Activated naive CD8-positive, alpha-beta T cell treated with anti-CD3 and anti-CD28 coated beads for 36 hours (primary cell): ENCODE data around the gene PICK1. TPM values are rescaled to one million over a fixed set of nuclear protein-coding genes. Genes with fewer than 3 reads are reported as not detected.
"Not testable (repeated sequence)": the region's sequence is repeated elsewhere in the genome, so short reads cannot be mapped to it uniquely, and the experiment has no call there.

Experiments
- DNase-seq: peaks from one replicate; pipeline ENCODE4 v3.0.0; 2021
- H3K27ac Mint-ChIP-seq: one replicate; pipeline ENCODE4 v1.8.0; 2022; ENCODE audit warnings: mild to moderate bottlenecking, moderate library complexity, mixed read lengths
- H3K27me3 Mint-ChIP-seq: one replicate; pipeline ENCODE4 v1.8.0; 2022; ENCODE audit warnings: mild to moderate bottlenecking, mixed read lengths
- H3K36me3 Mint-ChIP-seq: one replicate; pipeline ENCODE4 v1.8.0; 2021; ENCODE audit warnings: mild to moderate bottlenecking, mixed read lengths
- H3K4me1 Mint-ChIP-seq: one replicate; pipeline ENCODE4 v1.8.0; 2021; ENCODE audit warnings: mixed read lengths
- H3K4me3 Mint-ChIP-seq: one replicate; pipeline ENCODE4 v1.8.0; 2022; ENCODE audit warnings: mild to moderate bottlenecking, moderate library complexity, mixed read lengths
- H3K9me3 Mint-ChIP-seq: one replicate; pipeline ENCODE4 v1.8.0; 2022; ENCODE audit warnings: mixed read lengths
- total RNA-seq, 2 experiments: library from RNA; stranded (reverse); gene quantifications; one replicate each; pipeline ENCODE4 v1.2.3, GENCODE V29; 2021

Gene PICK1
- total RNA-seq, 2 experiments from 2014 or later = 19.3 TPM

DNA sequence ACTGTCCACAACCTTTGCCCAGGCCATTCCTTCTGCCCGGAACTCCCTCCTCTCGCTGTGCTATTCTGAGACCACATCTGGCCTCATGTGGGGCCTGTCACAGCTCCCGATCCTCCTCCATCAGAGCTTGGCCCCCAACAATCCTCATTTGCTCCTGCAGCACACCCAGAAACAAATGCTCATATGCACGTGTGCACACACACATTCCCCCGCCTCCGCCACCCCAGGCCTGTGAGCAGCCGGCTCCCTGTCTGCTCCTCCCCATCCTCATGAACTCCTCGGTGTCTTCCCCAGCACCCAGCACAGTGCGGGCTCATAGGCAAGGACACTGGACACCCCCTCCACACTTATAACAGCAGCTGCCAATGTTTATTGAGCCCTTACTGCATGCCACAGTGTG is 29.7 kb upstream of the PICK1 start:
- Mint-ChIP-seq H3K4me3 (no peak overlapping the region), H3K9me3 (no peaks in the 10 kb centered on the region), H3K27ac (no peak overlapping the region)

DNA sequence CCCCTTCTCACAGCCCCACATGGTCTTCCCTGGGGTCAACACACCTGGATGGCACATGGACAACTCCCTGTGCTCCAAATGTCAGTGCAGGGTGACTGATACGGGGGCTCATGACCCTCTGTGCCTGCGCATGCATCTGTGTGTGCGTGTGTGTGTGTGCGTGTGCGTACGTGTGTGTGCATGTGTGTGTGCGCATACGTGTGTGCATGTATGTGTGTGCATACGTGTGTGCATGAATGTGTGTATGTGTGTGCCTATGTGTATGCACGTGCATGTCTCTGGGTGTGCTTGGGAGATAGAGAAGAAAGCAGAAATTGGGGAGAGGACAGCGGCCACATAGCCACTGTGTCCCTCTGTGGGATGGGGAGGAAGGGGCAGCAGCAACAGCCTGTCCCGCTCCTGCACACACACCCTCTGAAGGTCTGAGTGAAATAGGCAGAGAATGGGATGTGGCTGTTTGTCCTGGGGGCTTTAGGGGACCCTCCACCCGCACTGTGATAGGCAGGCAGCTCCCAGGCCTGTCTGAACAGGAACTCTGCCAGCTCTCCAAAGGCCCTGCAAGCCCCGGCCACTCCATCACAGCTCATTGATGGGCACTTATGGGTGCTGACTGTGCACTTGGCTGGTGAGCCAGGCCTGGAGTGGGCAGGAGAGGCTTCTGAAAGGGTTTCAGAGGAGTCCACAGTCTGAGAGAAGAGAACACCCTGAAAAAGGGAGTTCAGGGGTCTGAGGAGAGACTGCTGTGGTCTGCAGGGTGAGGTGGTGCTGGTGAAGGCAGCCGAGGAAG is 28.7 kb upstream of the PICK1 start:
- Mint-ChIP-seq H3K36me3 (no peaks in the 10 kb centered on the region), H3K4me3 (no peak overlapping the region), H3K9me3 (no peaks in the 10 kb centered on the region), H3K27ac (no peak overlapping the region), H3K4me1 (no peaks in the 10 kb centered on the region), H3K27me3 (no peaks in the 10 kb centered on the region)
- DNase-seq = no peak

More for the DNA sequence above, 29.7 kb upstream of the PICK1 start:
- Mint-ChIP-seq H3K27me3 (no peaks in the 10 kb centered on the region), H3K4me1 (no peaks in the 10 kb centered on the region), H3K36me3 (no peaks in the 10 kb centered on the region)
- DNase-seq = no peak

DNA sequence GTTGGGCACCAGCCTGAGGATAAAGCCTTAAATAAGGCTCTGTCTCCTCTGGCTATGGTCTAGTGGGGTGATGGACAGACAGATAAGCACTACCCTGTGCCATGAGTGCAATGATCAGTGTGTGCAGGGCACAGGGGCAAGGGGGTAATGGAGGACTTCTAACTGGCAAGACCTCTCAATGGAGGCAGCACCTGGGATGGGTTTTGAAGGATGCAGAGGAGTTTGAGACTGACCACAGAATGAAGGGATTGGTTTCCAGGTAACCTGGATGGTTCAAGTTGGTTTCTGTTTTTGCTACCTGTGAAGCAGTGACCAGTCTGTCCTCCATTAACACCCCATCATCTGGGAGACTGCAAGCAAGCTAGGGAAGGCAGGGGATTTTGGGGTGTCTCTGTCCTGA is 27.8 kb upstream of the PICK1 start:
- H3K27ac Mint-ChIP-seq = no peak overlapping the region
- no peaks in the 10 kb centered on the region for H3K27me3 Mint-ChIP-seq
- no peak for DNase-seq
- H3K4me3 Mint-ChIP-seq = no peak overlapping the region
- H3K4me1 Mint-ChIP-seq = no peaks in the 10 kb centered on the region
- H3K9me3 Mint-ChIP-seq = no peaks in the 10 kb centered on the region
- no peaks in the 10 kb centered on the region for H3K36me3 Mint-ChIP-seq

DNA sequence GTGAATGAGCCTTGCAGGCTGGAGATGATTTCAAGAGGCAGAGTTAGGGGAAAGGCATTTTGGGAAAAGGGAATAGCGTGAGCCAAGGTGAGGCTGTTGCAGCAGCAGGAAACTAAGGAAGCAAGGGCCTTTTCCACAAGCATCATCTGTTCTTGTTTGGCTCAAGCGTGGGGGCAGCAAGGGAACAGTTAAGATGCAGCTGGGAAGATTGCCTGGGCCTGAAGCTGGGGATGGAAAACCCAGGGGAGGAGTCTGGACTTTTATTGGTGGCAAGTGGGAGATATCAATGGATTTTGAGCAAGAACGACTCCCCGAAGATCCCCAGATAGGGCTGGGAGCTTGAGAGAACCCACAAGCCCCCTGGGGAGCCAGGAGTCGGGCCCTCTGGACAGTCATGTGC is 27.3 kb upstream of the PICK1 start:
- H3K4me3 Mint-ChIP-seq = no peak overlapping the region
- H3K27ac Mint-ChIP-seq = no peak overlapping the region
- H3K36me3 Mint-ChIP-seq = no peaks in the 10 kb centered on the region
- no peaks in the 10 kb centered on the region for H3K27me3 Mint-ChIP-seq
- H3K4me1 Mint-ChIP-seq = no peaks in the 10 kb centered on the region
- no peaks in the 10 kb centered on the region for H3K9me3 Mint-ChIP-seq
- DNase-seq = no peak

DNA sequence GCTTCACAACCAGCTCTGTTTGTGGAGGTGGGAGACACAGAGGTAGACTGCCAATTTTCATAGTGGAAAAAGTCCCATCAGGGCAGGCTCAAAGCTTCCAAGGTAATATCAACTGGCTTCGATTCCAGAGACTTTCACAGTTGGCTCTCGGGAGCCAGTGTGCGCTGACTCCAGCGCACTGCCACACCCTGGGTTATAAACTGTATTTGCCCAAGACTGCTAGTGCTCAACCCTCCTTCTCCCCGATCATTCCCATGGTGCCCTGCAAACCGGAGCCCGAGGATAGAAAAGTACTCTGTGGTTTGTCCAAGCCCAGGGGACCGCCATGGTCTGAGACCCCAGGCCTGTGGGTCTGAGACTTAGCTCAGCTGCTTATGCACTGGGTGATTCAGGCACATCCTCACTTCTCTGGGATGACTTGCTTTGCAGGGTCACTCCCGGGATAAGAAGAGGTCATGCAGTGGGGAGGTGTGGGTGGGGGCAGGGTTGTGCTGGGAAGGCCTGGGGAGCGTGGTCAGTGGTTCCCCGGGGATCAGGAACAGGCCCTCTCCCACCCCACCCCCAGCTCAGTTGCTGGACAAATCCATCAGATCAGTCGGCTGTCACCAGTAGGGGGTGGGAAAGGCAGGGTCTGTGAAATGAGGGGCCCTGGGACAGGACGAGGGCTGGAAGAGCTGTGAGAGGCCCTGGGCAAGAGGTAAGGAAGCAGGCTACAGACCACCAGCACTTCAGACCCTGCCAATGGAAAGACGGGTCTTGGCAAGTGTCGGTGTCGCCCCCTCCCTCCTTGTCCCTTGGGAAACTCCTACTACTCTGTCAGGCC is 26.7 kb upstream of the PICK1 start:
- Mint-ChIP-seq H3K36me3 (no peaks in the 10 kb centered on the region), H3K9me3 (no peaks in the 10 kb centered on the region), H3K27ac (no peak overlapping the region), H3K4me1 (no peaks in the 10 kb centered on the region), H3K4me3 (no peak overlapping the region), H3K27me3 (no peaks in the 10 kb centered on the region)
- DNase-seq = no peak

DNA sequence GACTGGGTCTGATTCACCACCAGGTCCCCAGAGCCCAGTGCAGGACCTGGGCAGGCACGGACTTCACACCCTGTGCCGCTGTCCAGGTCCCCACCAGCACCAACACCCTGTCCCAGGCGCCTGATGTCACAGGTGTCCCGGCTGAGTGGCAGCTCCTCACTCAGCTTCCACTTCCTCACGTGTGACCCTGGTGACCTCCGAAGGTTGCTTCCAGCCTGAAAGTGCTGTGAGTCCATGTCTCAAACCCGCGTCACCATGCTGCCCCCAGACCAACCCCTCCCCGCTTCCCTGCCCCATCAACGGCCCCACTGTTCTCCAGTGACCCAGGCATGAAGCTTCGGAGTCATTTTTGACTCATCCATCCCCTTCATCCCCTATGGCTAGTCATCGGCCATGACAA is 25.7 kb upstream of the PICK1 start:
- Mint-ChIP-seq H3K27ac (no peak overlapping the region), H3K36me3 (no peaks in the 10 kb centered on the region), H3K4me3 (no peak overlapping the region), H3K27me3 (no peaks in the 10 kb centered on the region), H3K4me1 (no peaks in the 10 kb centered on the region), H3K9me3 (no peaks in the 10 kb centered on the region)
- no peak for DNase-seq

DNA sequence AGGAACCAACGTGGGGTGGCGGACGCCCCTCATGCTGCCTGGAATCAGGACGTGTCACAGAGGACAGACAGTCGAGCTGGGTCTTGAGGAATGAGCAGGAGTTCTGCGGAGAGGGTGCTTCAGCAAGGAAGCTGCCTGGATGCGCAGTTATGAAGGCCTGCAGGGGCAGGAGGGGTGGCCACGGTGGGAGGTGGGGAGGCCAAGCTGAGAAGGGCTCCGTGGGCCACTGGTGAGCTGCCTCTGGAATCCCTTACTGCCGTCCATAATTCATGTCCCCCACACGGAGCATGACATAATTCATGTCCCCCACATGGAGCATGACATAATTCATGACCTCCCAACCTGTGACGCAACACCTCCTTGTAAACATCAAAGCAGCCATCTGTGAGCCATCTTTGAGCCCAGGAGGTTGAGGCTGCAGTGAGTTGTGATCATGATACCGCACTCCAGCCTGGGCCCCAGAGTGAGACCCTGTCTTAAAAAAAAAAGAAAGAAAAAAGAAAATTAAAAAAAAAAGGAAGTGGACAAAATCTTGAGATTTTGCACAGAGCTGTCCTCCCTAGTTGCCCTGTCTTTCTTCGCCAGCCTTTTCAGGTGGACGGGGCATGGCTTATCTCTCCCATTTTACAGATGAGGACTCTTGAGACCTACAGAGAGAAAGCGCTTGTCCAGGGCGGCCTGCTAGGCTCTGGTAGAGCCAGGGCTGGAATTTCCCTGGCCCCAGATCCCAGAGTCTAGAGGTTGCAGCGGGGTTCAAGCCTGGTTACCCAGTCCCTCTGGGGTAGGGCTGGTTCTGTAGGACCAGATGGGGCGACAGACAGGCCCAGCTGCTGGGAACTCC is 24.3 kb upstream of the PICK1 start:
- no peaks in the 10 kb centered on the region for H3K9me3 Mint-ChIP-seq
- no peak overlapping the region for H3K4me3 Mint-ChIP-seq
- no peaks in the 10 kb centered on the region for H3K36me3 Mint-ChIP-seq
- no peaks in the 10 kb centered on the region for H3K4me1 Mint-ChIP-seq
- H3K27me3 Mint-ChIP-seq = no peaks in the 10 kb centered on the region
- no peak overlapping the region for H3K27ac Mint-ChIP-seq
- DNase-seq = no peak

DNA sequence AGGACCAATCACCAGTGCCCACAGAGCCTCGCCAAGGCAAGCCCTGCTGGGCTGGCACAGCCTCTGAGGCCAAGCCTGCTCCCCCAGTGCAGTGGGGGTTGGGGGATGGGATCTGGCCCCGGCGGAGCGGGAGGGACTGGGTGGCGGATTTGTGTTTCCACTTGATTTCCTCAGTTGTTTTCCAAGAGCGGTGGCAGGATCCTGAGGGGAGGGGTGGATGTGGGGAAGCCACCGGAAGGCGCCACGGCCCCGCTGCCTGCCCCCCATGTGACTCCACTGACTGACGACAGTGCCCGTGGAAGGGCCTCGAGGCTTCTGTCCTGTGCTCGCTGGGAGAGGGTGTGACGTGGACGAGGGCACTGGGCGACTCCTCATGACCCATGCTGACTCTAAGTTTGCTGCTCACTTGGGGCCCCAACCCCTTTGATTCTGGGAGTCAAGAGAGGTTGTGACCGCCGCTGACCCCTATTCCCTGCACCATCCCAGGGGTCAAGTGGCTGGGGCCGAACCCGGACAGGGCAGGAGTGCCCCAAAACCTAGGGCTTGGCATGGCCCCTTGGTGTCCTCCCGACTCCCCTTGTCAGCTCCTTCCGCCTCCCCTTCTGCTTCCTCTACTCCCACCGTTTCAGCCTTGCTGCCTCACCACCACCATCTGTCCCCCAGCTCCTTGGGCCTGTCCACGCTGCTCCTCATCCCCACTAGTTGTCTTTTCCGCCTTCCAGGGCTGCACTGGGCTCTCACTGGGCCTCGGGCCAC is 23.5 kb upstream of the PICK1 start:
- Mint-ChIP-seq H3K27ac (no peak overlapping the region), H3K27me3 (no peaks in the 10 kb centered on the region), H3K9me3 (no peaks in the 10 kb centered on the region), H3K36me3 (peaks cover 2% of the 10 kb centered on the region), H3K4me3 (no peak overlapping the region), H3K4me1 (no peaks in the 10 kb centered on the region)
- no peak for DNase-seq

DNA sequence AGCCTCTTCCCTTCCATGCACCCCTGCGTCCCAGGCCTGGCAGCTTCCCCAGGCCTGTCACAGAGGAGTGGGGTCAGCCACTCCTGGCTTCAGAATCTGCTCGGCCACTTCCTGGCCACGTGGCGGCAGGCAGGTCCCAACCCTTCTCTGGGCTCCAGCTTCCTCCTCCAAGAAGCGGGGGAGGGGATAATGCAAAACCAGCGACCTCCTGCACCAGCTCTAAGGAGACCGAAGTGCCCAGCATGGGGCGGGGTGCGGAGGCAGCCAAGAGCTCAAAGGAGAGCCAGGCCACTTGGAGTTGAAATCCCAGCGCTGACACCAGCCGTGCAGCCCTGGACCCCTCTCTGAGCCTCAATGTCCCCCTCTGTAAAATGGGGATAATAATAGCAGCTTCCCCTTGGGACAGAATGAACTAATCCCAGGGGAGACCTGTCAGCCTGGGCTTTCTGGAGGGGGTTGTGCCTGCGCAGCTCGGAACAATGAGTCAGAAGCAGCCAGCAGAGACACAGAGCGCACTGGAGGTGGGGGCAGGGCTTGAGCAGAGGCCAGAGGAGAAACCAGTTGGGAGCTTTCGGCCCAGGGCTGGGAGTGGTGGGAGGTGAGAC is 22.8 kb upstream of the PICK1 start:
- no peak overlapping the region for H3K27ac Mint-ChIP-seq
- H3K9me3 Mint-ChIP-seq = no peaks in the 10 kb centered on the region
- no peaks in the 10 kb centered on the region for H3K4me1 Mint-ChIP-seq
- no peak for DNase-seq
- peaks cover 2% of the 10 kb centered on the region for H3K36me3 Mint-ChIP-seq
- no peaks in the 10 kb centered on the region for H3K27me3 Mint-ChIP-seq
- H3K4me3 Mint-ChIP-seq = no peak overlapping the region

DNA sequence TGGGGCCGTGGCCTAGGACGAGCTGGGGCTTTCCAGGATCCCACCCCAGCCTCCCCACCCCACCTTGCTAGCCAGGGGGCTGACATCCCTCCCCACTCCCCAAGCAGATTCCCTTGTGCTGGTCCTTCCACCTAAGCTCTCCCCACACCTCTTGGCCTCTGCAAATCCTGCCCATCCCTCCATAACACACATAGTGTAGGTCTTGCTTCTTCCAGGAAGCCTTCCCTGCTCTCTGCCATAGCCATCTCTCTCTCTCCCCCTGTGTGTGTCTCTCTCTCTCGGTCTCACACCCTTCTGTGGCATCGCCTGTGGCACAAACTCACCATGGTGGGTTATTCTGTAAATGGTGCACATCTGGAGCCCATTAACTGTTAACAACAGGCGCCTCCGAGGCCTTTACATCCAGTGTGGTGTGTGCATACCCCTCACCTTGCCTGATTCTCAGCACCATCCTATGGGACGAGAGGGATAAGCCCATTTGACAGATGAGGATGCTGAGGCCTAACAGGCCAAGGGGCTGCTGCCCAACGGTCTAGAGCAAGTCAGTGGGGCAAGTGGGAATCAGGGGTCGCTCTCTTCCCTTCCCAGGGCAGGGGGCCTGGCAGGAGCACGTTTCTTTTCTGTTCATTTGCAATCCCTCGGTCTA is 22.2 kb upstream of the PICK1 start:
- DNase-seq = no peak
- no peak overlapping the region for H3K4me3 Mint-ChIP-seq
- no peaks in the 10 kb centered on the region for H3K27me3 Mint-ChIP-seq
- peaks cover 2% of the 10 kb centered on the region for H3K36me3 Mint-ChIP-seq
- no peaks in the 10 kb centered on the region for H3K4me1 Mint-ChIP-seq
- no peak overlapping the region for H3K27ac Mint-ChIP-seq
- H3K9me3 Mint-ChIP-seq = no peaks in the 10 kb centered on the region

DNA sequence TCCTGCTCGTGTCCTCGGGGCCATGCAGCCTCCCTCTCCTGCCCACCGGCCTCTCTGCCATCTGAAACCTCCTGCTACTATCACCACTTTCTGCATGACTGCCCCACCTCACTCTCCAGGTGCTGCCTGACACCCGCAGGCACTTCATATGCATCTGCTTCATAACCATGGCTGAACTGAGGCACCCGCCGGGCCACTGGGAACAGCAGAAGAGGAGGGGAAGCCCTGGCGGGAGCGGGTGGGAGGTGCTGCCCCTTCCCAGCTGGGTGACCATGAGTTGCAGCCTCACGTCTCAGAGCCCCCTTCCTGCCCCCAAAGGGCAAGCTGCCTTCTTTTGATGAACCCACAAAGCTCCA is 21.7 kb upstream of the PICK1 start:
- DNase-seq = no peak
- H3K4me1 Mint-ChIP-seq = no peaks in the 10 kb centered on the region
- no peak overlapping the region for H3K4me3 Mint-ChIP-seq

DNA sequence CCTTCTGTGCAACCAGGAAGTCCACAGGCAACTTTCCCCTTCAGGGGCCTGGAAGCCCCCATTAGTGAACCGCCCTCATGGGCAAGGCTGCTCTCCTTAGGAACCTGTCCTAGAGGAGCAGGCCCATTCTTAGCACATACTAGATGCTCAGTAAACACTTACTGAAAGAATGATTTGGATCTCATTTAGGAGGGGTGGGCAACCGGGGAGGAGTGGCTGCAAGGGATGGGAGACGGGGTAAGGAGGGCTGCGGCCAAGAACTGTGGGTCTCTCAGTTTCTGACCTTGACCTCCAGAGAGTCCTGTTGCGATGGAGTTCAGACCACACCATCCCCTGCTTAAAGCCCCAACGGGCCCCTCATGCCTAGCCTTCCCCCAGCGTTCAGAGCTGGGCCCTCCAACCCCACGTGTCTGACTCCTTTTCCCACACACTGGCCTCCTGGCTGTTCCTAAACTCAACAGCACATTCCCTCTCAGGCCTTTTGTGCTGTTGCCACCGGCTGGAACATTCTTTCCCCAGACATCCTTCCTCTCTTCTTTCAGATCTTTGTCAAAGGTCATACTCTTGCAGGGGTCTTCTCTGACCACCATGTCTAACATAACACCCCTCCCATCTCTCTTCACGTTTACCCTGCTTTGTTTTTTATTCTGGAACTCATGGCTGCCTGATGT is 20.7 kb upstream of the PICK1 start:
- DNase-seq = no peak
- peaks cover 2% of the 10 kb centered on the region for H3K36me3 Mint-ChIP-seq
- no peak overlapping the region for H3K4me3 Mint-ChIP-seq
- no peaks in the 10 kb centered on the region for H3K27me3 Mint-ChIP-seq
- H3K4me1 Mint-ChIP-seq = no peaks in the 10 kb centered on the region
- H3K9me3 Mint-ChIP-seq = no peaks in the 10 kb centered on the region
- H3K27ac Mint-ChIP-seq = no peak overlapping the region

More for the DNA sequence above, 21.7 kb upstream of the PICK1 start:
- Mint-ChIP-seq H3K27ac (no peak overlapping the region), H3K9me3 (no peaks in the 10 kb centered on the region), H3K27me3 (no peaks in the 10 kb centered on the region), H3K36me3 (peaks cover 2% of the 10 kb centered on the region)

DNA sequence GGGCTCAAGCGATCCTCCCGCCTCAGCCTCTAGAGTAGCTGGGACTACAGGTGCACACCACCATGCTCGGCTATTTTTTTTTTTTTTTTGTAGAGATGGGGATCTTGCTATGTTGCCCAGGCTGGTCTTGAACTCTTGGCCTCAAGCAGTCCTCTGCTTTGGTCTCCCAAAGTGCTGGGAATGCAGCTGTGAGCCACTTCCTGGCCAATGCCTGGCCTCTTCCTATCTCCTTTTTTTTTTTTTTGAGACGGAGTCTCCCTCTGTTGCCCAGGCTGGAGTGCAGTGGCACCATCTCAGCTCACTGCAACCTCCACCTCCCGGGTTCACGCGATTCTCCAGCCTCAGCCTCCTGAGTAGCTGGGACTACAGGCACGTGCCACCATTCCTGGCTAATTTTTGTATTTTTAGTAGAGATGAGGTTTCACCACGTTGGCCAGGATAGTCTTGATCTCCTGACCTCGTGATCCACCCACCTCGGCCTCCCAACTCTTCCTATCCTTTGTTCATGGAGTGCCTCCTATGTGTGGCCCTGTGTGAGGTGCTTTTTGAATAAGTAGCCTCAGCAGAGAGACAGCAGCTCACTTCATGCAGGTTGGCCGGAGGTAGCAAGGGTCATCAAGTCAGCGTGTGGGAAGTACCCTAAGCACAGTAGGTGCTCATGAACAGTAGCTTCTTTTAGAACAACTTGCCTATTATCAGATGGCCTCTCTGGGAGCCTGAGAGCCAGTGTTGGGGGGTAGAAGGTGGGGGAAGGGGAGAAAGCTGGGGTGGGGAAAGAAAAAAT is 19.6 kb upstream of the PICK1 start:
- not testable (repeated sequence) for H3K4me3 Mint-ChIP-seq, H3K4me1 Mint-ChIP-seq, H3K9me3 Mint-ChIP-seq, H3K36me3 Mint-ChIP-seq, H3K27me3 Mint-ChIP-seq, DNase-seq, H3K27ac Mint-ChIP-seq
